Right lobe of liver (tissue), 6 donors: ENCODE data around the gene SCMH1. TPM values are rescaled to one million over a fixed set of nuclear protein-coding genes. Genes with fewer than 3 reads are reported as not detected.

Source experiments
- ATAC-seq, 4 donors: fragments of 200-7000 bp; cut with Tn5 transposase; one replicate each; pipeline ENCODE4 v1.9.1; 2020; ENCODE audit warnings: mild to moderate bottlenecking in 4 of 4, moderate library complexity in 4 of 4
- DNase-seq, 3 donors: peaks; one replicate each; pipeline ENCODE4 v3.0.0-alpha.2; 2020
- H3K27ac ChIP-seq, 3 donors: fragments of 200-600 bp; one replicate each; pipeline ENCODE4 v1.8.0; 2022
- H3K27me3 ChIP-seq, 2 donors: fragments of 200-600 bp; one replicate each; pipeline ENCODE4 v1.8.0; 2022
- H3K36me3 ChIP-seq, 4 donors: fragments of 200-600 bp; sonication (generic) in 1 of 4; one replicate each; pipeline versions ENCODE4 v1.5.1 to v1.8.0; 2017 to 2022; ENCODE audit warnings: control low read depth in 1 of 4
- H3K4me1 ChIP-seq, 4 donors: fragments of 200-600 bp; sonication (generic) in 1 of 4; one replicate each; pipeline versions ENCODE4 v1.5.1 to v1.8.0; 2017 to 2022; ENCODE audit warnings: control low read depth in 1 of 4
- H3K4me3 ChIP-seq, 3 donors: fragments of 200-600 bp; one replicate each; pipeline ENCODE4 v1.8.0; 2022
- H3K9me3 ChIP-seq, 4 donors: fragments of 200-600 bp; sonication (generic) in 1 of 4; one replicate each; pipeline versions ENCODE4 v1.5.1 to v1.8.0; 2017 to 2022; ENCODE audit warnings: control low read depth in 1 of 4
- POLR2A ChIP-seq: fragments of 450-650 bp; IDR thresholded peaks from one replicate; pipeline ENCODE4 v1.6.1; 2017; ENCODE audit warnings: antibody characterized with exemption, mild to moderate bottlenecking
- WGBS: methylation state at CpG from one replicate; pipeline ENCODE4 v1.1.6; 2018; ENCODE audit warnings: low coverage, low lambda C conversion rate; ENCODE audit not compliant: insufficient coverage; ENCODE audit errors: missing lambda C conversion rate; 5-methylcytosine and 5-hydroxymethylcytosine counted together
- intact Hi-C, 2 donors: fragments of 100-400 bp; cut with DNase I; formaldehyde crosslinking; loops; one replicate each; pipeline versions ENCODE4 v1.11.2 to v1.14.1; 2022
- total RNA-seq, 6 experiments: library from RNA; depleted of rRNA in 2 of 6; stranded (reverse); fragments of >200 nt in 2 of 6; fragmentation: NEBNext Ultra II Directional in 3 of 6; extraction: Animal tissue kit (Norgen Biotek cat#: 25700) in 3 of 6; gene quantifications; one replicate each; pipeline versions ENCODE4 v1.1.0 to v1.2.4, GENCODE V29; 2016 to 2023
- TF ChIP-seq, protein P1 (sequence below), 4 donors: fragments of 200-600 bp in 3 of 4; fragments of 450-650 bp in 1 of 4; IDR thresholded peaks; one replicate each; pipeline versions ENCODE4 v1.5.1 to v1.8.0; 2016 to 2022; ENCODE audit warnings: antibody characterized with exemption in 4 of 4, mild to moderate bottlenecking in 2 of 4
- donor health status: DM: no; HTN: yes; CAD: no.
- donor health status: DM: no; HTN: no; CAD: no.
- donor health status: DM: no; HTN: no; CAD: no.
- donor health status: DM: no; HTN: yes; CAD: no.
- donor health status: DM: no; HTN: yes; CAD: no.

Gene SCMH1
- total RNA-seq, 6 experiments from 2014 or later: 6.6 to 16.9 (median 13.1) TPM

GRCh38 chr1:41030872-41031616 lies 211.1 kb downstream of the SCMH1 start:
- 62% methylated on average over 7 of the region's 8 CpGs for WGBS
- H3K27ac ChIP-seq: peak overlapping the region in 1 of 3 donors; percentile 14
- DNase-seq: no peak
- ATAC-seq: peak; percentile 44 to 71 (median 63)
- no peaks in the 10 kb centered on the region for H3K9me3 ChIP-seq
- H3K4me3 ChIP-seq: no peak overlapping the region
- H3K27me3 ChIP-seq: no peaks in the 10 kb centered on the region
- intact Hi-C loops: no loop called here
- TF ChIP-seq, protein P1, sequence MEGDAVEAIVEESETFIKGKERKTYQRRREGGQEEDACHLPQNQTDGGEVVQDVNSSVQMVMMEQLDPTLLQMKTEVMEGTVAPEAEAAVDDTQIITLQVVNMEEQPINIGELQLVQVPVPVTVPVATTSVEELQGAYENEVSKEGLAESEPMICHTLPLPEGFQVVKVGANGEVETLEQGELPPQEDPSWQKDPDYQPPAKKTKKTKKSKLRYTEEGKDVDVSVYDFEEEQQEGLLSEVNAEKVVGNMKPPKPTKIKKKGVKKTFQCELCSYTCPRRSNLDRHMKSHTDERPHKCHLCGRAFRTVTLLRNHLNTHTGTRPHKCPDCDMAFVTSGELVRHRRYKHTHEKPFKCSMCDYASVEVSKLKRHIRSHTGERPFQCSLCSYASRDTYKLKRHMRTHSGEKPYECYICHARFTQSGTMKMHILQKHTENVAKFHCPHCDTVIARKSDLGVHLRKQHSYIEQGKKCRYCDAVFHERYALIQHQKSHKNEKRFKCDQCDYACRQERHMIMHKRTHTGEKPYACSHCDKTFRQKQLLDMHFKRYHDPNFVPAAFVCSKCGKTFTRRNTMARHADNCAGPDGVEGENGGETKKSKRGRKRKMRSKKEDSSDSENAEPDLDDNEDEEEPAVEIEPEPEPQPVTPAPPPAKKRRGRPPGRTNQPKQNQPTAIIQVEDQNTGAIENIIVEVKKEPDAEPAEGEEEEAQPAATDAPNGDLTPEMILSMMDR (IDR thresholded peaks at IDR 0.05): no peak
- TF ChIP-seq POLR2A: no peak
- peaks cover 0 to 21% (median 6%) of the 10 kb centered on the region in 4 donors for H3K36me3 ChIP-seq
- H3K4me1 ChIP-seq: peaks cover 0 to 14% (median 5%) of the 10 kb centered on the region in 4 donors

- DNase-seq (no peak), ATAC-seq (no peak)
- H3K9me3 ChIP-seq: no peaks in the 10 kb centered on the region
- H3K4me1 ChIP-seq: peaks cover 0 to 14% (median 5%) of the 10 kb centered on the region in 4 donors
- TF ChIP-seq POLR2A: no peak
- TF ChIP-seq, protein P1 (IDR thresholded peaks at IDR 0.05): no peak
- H3K27ac ChIP-seq: no peak overlapping the region
- H3K27me3 ChIP-seq: no peaks in the 10 kb centered on the region
- WGBS: 100% methylated on average over 2 of the region's 10 CpGs
- intact Hi-C loops: loop anchor here in 1 of 2 donors (10.0 kb wide), 1 partner anchor 207 kb away; no protein-coding TSS in a partner anchor
- H3K36me3 ChIP-seq: peaks cover 0 to 10% (median 4%) of the 10 kb centered on the region in 4 donors
- H3K4me3 ChIP-seq: no peak overlapping the region
Observed at GRCh38 chr1:41028034-41028642, 214.0 kb downstream of the SCMH1 start.

DNA sequence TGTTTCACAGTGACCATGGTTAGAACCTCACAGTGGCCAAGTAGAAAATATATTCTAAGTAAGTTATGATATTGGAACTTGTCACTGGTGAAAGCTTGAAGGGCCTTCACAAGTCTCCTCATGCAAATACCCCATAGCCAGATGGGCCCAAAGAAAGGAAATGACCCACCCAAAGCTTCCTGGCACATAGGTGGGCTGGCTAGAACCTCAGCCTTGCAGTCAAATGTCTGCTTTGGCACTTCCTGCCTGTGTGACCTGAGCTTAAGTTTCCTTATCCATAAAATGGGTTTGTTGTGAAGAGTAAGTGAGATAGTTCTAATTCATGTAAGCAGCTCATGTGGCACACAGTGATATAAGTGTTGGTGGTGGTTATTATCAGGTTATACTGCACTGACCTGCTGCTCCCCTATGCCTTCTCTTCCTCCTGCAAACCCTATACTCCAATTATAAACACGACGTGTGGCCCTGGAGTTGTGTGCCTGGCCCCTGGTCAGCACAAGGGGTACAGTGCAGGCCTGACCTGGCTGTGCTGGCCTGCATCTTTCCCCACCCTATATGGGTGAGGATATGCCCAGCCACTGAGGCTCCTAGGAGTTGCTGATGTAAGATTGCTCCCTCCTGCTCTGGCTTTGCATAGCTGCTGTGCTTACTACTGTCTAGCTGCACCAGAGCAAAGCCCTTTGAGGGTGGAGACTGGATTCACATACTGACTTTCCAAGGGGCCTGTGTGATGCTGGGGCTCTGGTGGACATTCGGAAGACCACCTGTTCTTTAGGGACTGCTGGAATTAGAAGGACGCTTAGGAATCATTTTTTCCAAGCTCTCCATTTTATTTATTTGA lies 215.9 kb downstream of the SCMH1 start:
- TF ChIP-seq POLR2A: no peak
- no peak overlapping the region for H3K4me3 ChIP-seq
- ATAC-seq: no peak
- no peak overlapping the region for H3K27ac ChIP-seq
- H3K27me3 ChIP-seq: no peaks in the 10 kb centered on the region
- peaks cover 0 to 10% (median 0%) of the 10 kb centered on the region in 4 donors for H3K36me3 ChIP-seq
- intact Hi-C loops: loop anchor here in 1 of 2 donors (10.0 kb wide), 1 partner anchor 209 kb away; no protein-coding TSS in a partner anchor
- H3K4me1 ChIP-seq: peaks cover 0 to 6% (median 2%) of the 10 kb centered on the region in 4 donors
- no peak for DNase-seq
- 100% methylated on average over 2 of the region's 4 CpGs for WGBS
- no peaks in the 10 kb centered on the region for H3K9me3 ChIP-seq

DNA sequence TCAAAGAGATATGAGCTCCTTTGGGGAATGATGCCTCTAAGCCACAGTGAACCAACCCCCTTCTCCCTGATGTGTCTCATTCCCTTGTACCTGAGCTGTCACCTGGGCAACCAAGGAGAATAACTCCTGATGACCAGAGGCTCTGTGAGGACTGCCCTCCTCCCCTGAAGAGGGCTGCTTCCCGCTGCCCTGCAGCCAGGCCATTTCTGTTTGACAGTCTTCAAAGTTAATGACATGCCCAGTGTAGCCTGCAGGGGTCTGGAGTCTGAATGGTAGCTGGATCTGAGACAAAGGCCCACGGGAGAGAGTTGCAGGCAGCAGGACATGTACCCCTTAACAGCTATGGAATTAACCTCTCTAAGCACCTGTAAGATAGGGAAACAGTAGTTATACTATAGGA lies 217.2 kb downstream of the SCMH1 start:
- 75% methylated on average over 2 of the region's 2 CpGs for WGBS
- TF ChIP-seq POLR2A: no peak
- TF ChIP-seq, protein P1 (IDR thresholded peaks at IDR 0.05): no peak

More for the DNA sequence above, 217.2 kb downstream of the SCMH1 start:
- intact Hi-C loops: loop anchor here in 1 of 2 donors (10.0 kb wide), 1 partner anchor 210 kb away; no protein-coding TSS in a partner anchor
- Histone ChIP-seq H3K27me3 (no peaks in the 10 kb centered on the region), H3K9me3 (no peaks in the 10 kb centered on the region), H3K4me1 (no peaks in the 10 kb centered on the region), H3K36me3 (peaks cover 0 to 10% (median 0%) of the 10 kb centered on the region in 4 donors), H3K27ac (no peak overlapping the region), H3K4me3 (no peak overlapping the region)
- DNase-seq (no peak), ATAC-seq (no peak)
